Measurements from ENCODE around the gene RYR3. TPM values are rescaled to one million over a fixed set of nuclear protein-coding genes. Genes with fewer than 3 reads are reported as not detected.

Gene RYR3
- total and polyA plus RNA-seq, 2 of the 13 experiments (the other 11 are each of a cell fraction or from before 2014, with no cell fraction given), result not detected

GRCh38 chr15:33518421-33518820, 207.7 kb downstream of the RYR3 start:
- Histone ChIP-seq H3K4me2 (ENCODE audit: low read depth, low read length) (no peak overlapping the region), H4K20me1 (ENCODE audit: insufficient read depth, low read length) (no peaks in the 10 kb centered on the region), H3K9me3 (ENCODE audit: low read length) (no peaks in the 10 kb centered on the region), H2AFZ (ENCODE audit: low read length) (no peak overlapping the region), H3K27ac (ENCODE audit: extremely low read length, insufficient read depth, low read length) (no peak overlapping the region), H3K4me3 (replicated peaks in 1 of 3; ENCODE audit: insufficient read depth in 1 of 3, low read depth in 2 of 3, low read length in 3 of 3) (no peak overlapping the region), H3K79me2 (ENCODE audit: insufficient read depth, low read length) (no peaks in the 10 kb centered on the region), H3K27me3 (ENCODE audit: control insufficient read depth in 1 of 2, insufficient read depth in 2 of 2, low read length in 2 of 2) (peaks cover 0 to 5% of the 10 kb centered on the region in 2 experiments; a peak in 3 of 5 replicates), H3K36me3 (replicated peaks in 1 of 2; ENCODE audit: control insufficient read depth in 1 of 2, insufficient read depth in 2 of 2, low read length in 2 of 2) (no peaks in the 10 kb centered on the region), H3K4me1 (ENCODE audit: insufficient read depth, low read length) (no peaks in the 10 kb centered on the region), H3K9ac (ENCODE audit: insufficient read depth, low read depth, low read length) (no peak overlapping the region)
- ChIA-PET POLR2A (no interaction called here), CTCF (ENCODE audit: low intra/inter-chr PET ratio, low total read pairs) (no interaction called here)
- in situ Hi-C loops (cut with HindIII; ENCODE audit: extremely low pct_ligation_motif_present, low pct_unique_long_range_greater_than_20kb), result no loop called here
- DNase-seq (ENCODE audit: low spot score) (no peak), FAIRE-seq (no peak), ATAC-seq (no peak)
- no peak for TF ChIP-seq CHD2 (IDR thresholded peaks at IDR 0.05; ENCODE audit: low read depth, low read length)
- TF ChIP-seq MTF2 (CRISPR knock-in tag; IDR thresholded peaks at IDR 0.05; ENCODE audit: borderline replicate concordance), result no peak
- no peak for TF ChIP-seq CENPT (CRISPR knock-in tag; IDR thresholded peaks at IDR 0.05; ENCODE audit: low read depth)
- TF ChIP-seq PAWR (CRISPR knock-in tag; IDR thresholded peaks at IDR 0.05; ENCODE audit: borderline replicate concordance), result no peak
- no peak for TF ChIP-seq FOXO1 (CRISPR knock-in tag; IDR thresholded peaks at IDR 0.05)
- no peak for TF ChIP-seq ZNF232 (CRISPR knock-in tag; IDR thresholded peaks at IDR 0.05; ENCODE audit: borderline replicate concordance)
- no TSS peak for BruUV-seq (replicated peaks)
- WGBS (ENCODE audit: low lambda C conversion rate), result 11% methylated on average over 8 of the region's 8 CpGs
- intact Hi-C loops (cut with micrococcal nuclease; ENCODE audit: unreplicated experiment), result no loop called here

- H3K27me3 ChIP-seq (ENCODE audit: control insufficient read depth in 1 of 2, insufficient read depth in 2 of 2, low read length in 2 of 2), result peaks cover 0 to 6% of the 10 kb centered on the region in 2 experiments; a peak in 1 of 5 replicates
- H3K4me1 ChIP-seq (ENCODE audit: insufficient read depth, low read length), result no peaks in the 10 kb centered on the region
- WGBS (ENCODE audit: low lambda C conversion rate), result 24% methylated on average over 3 of the region's 3 CpGs
- no peak overlapping the region for H2AFZ ChIP-seq (ENCODE audit: low read length)
- in situ Hi-C loops (cut with HindIII; ENCODE audit: extremely low pct_ligation_motif_present, low pct_unique_long_range_greater_than_20kb), result no loop called here
- CTCF ChIA-PET (ENCODE audit: low intra/inter-chr PET ratio, low total read pairs), result no interaction called here
- no peak overlapping the region for H3K27ac ChIP-seq (ENCODE audit: extremely low read length, insufficient read depth, low read length)
- no peak overlapping the region for H3K4me2 ChIP-seq (ENCODE audit: low read depth, low read length)
- no peaks in the 10 kb centered on the region for H3K9me3 ChIP-seq (ENCODE audit: low read length)
- BruUV-seq (replicated peaks), result no TSS peak
- intact Hi-C loops (cut with micrococcal nuclease; ENCODE audit: unreplicated experiment), result no loop called here
- DNase-seq (ENCODE audit: low spot score) (no peak), ATAC-seq (no peak), FAIRE-seq (no peak)
- H3K4me3 ChIP-seq (replicated peaks in 1 of 3; ENCODE audit: insufficient read depth in 1 of 3, low read depth in 2 of 3, low read length in 3 of 3), result no peak overlapping the region
- H3K79me2 ChIP-seq (ENCODE audit: insufficient read depth, low read length), result no peaks in the 10 kb centered on the region
- no peak overlapping the region for H3K9ac ChIP-seq (ENCODE audit: insufficient read depth, low read depth, low read length)
- POLR2A ChIA-PET, result no interaction called here
- no peaks in the 10 kb centered on the region for H3K36me3 ChIP-seq (replicated peaks in 1 of 2; ENCODE audit: control insufficient read depth in 1 of 2, insufficient read depth in 2 of 2, low read length in 2 of 2)
- H4K20me1 ChIP-seq (ENCODE audit: insufficient read depth, low read length), result no peaks in the 10 kb centered on the region
- TF ChIP-seq ZNF230 (CRISPR knock-in tag; IDR thresholded peaks at IDR 0.05) (no peak), FOSL1 (CRISPR knock-in tag; IDR thresholded peaks at IDR 0.05; ENCODE audit: borderline replicate concordance) (no peak), PHB2 (IDR thresholded peaks at IDR 0.05; ENCODE audit: partially characterized antibody) (no peak), SMAD3 (CRISPR knock-in tag; IDR thresholded peaks at IDR 0.05) (no peak), NFE2 (CRISPR knock-in tag; IDR thresholded peaks at IDR 0.05) (no peak), AKNA (CRISPR knock-in tag; IDR thresholded peaks at IDR 0.05; ENCODE audit: borderline replicate concordance) (no peak), KDM5A (IDR thresholded peaks at IDR 0.05; ENCODE audit: borderline replicate concordance, low read length) (no peak), MATR3 (CRISPR knock-in tag; IDR thresholded peaks at IDR 0.05) (no peak), KDM1A (CRISPR knock-in tag; IDR thresholded peaks at IDR 0.05) (no peak)
Observed at GRCh38 chr15:33524274-33524673, 213.5 kb downstream of the RYR3 start.

Measured in HepG2 (cell line).